BE2C (cell line): ENCODE measurements around the gene GAPDHS.

ENCODE experiments used
- DNase-seq: peaks from one replicate; pipeline ENCODE4 v3.0.0-alpha.2; 2020
- H3K27me3 ChIP-seq: fragments of 250-450 bp; sonication (Bioruptor Pico); 2 replicates; pipeline ENCODE4 v1.5.1; 2020; ENCODE audit warnings: mild to moderate bottlenecking
- H3K36me3 ChIP-seq: fragments of 250-450 bp; sonication (Bioruptor Pico); 2 replicates; pipeline ENCODE4 v1.5.1; 2020; ENCODE audit warnings: mild to moderate bottlenecking
- H3K4me1 ChIP-seq: fragments of 250-450 bp; sonication (Bioruptor Pico); 2 replicates; pipeline ENCODE4 v1.5.1; 2020
- H3K4me3 ChIP-seq: 2 replicates; pipeline ENCODE4 v1.5.1; 2011; ENCODE audit warnings: low read depth, low read length
- H3K9me3 ChIP-seq: fragments of 250-450 bp; sonication (Bioruptor Pico); 2 replicates; pipeline ENCODE4 v1.5.1; 2020
- CTCF ChIP-seq: IDR thresholded peaks from 2 replicates; pipeline ENCODE4 v1.5.1; 2012; ENCODE audit warnings: mild to moderate bottlenecking, low read depth, low read length

The GAPDHS gene

GRCh38 chr19:35490364-35490763 lies 42.9 kb upstream of the GAPDHS start, which contains the start of gene KRTDAP:
TSS of gene KRTDAP (minus strand) at chr19:35490464. CDS start at chr19:35490442, 22 bp downstream.
- Histone ChIP-seq H3K4me3 (no peak within 1 kb of the TSS), H3K36me3 (no peaks in the 10 kb centered on the region), H3K4me1 (peaks cover 21% of the 10 kb centered on the region), H3K27me3 (no peaks in the 10 kb centered on the region), H3K9me3 (no peaks in the 10 kb centered on the region)
- TF ChIP-seq CTCF, result no peak
- no peak for DNase-seq

- Histone ChIP-seq H3K27me3 (no peaks in the 10 kb centered on the region), H3K4me3 (no peak overlapping the region), H3K4me1 (peaks cover 19% of the 10 kb centered on the region), H3K36me3 (no peaks in the 10 kb centered on the region), H3K9me3 (no peaks in the 10 kb centered on the region)
- DNase-seq, result no peak
- no peak for TF ChIP-seq CTCF
These were observed 41.4 kb upstream of the GAPDHS start for GRCh38 chr19:35491836-35492360.

DNA sequence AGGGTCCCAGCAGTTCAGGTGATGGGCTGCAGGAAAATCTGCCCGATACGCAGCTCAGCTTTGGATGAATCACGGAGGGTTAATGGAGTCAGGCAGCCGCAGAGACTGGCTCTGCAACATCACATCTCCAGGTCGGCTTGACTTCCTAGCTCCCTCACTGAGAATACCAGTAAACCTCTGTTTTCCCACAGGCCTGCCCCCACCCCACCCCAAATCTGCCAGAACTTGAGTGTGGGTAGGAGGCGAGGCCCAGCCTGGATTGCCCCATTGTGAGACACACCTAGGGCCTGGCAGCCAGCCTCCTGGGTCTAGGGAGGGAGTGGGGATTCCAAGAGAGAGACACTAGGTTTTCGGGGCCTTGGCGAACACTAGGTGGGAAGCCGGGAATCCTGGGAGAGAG lies 39.3 kb upstream of the GAPDHS start:
- Histone ChIP-seq H3K9me3 (no peaks in the 10 kb centered on the region), H3K4me1 (peaks cover 3% of the 10 kb centered on the region; the same call in 1 of the 2 replicates), H3K36me3 (no peaks in the 10 kb centered on the region), H3K4me3 (no peak overlapping the region), H3K27me3 (no peaks in the 10 kb centered on the region)
- no peak for DNase-seq
- TF ChIP-seq CTCF, result no peak

DNA sequence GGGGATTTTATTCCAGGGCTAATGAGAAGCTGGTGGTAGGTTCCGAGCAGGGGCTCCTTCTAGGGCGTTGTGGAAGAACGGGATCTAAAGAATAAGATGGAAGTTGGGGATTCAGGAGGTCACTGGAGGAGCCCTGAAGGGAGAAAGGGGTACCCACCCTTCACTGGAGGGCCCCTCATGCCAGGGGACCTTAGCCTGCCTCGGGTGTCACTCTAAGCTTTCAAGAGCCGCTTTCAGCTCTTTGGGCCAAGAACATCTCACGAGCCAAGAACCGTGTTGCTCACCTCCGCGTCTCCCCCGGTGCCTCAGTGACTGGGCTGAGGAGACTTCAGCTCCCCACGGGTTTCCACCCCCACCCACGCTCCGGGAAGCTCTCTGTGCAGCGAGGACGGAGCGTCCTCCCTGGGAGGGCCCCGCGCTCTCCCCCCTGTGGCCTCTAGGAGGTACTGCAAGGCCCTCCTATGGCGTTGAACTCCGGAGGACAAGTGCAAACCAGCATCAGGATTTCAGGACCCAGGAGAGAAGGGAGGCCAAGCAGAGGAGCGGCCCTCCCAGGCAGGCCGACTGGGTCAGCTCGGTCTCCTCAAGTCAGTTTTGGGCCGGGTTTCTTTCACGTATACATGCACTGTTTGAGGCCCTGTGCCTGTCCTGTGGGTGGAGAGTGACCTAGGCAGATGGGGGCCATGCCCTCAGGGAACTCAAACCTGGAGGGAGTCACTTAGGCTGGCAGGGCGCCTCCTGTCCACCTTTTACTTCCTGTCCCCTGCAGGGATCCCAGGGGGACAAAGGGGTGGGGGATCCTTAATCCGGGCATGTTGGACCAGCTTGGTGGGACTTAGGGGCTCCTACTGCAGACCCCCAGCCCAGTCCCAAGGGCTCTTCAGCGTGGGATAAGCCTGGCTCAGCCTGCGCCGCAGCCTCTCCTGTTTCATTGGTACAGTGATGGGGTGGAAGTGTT lies 37.9 kb upstream of the GAPDHS start:
- H3K4me1 ChIP-seq, result peaks cover 3% of the 10 kb centered on the region; the same call in 1 of the 2 replicates

GRCh38 chr19:35497406-35497805 lies 35.9 kb upstream of the GAPDHS start:
- H3K36me3 ChIP-seq, result no peaks in the 10 kb centered on the region
- H3K4me3 ChIP-seq, result no peak overlapping the region
- DNase-seq, result no peak
- peaks cover 3% of the 10 kb centered on the region; the same call in 1 of the 2 replicates for H3K4me1 ChIP-seq
- no peaks in the 10 kb centered on the region for H3K9me3 ChIP-seq
- TF ChIP-seq CTCF, result no peak
- H3K27me3 ChIP-seq, result no peaks in the 10 kb centered on the region

More for the DNA sequence above, 37.9 kb upstream of the GAPDHS start:
- Histone ChIP-seq H3K36me3 (no peaks in the 10 kb centered on the region), H3K4me3 (peak overlapping the region; percentile 32), H3K27me3 (no peaks in the 10 kb centered on the region), H3K9me3 (no peaks in the 10 kb centered on the region)
- peak; percentile 77 for DNase-seq
- TF ChIP-seq CTCF, result peak; percentile 95

GRCh38 chr19:35498220-35498619 lies 35.0 kb upstream of the GAPDHS start:
- H3K36me3 ChIP-seq, result no peaks in the 10 kb centered on the region
- no peak for DNase-seq
- H3K9me3 ChIP-seq, result no peaks in the 10 kb centered on the region
- no peaks in the 10 kb centered on the region for H3K27me3 ChIP-seq
- H3K4me1 ChIP-seq, result peaks cover 3% of the 10 kb centered on the region; the same call in 1 of the 2 replicates
- no peak for TF ChIP-seq CTCF
- H3K4me3 ChIP-seq, result no peak overlapping the region
